GM19467 (cell line): ENCODE data around the gene SPDL1.
A peak's percentile ranks its signal among the peaks of the same experiment; 100 is the strongest.
"Not testable (repeated sequence)": the region's sequence is repeated elsewhere in the genome, so short reads cannot be mapped to it uniquely, and the experiment has no call there.

ENCODE experiments used
- ATAC-seq: cut with Tn5 transposase; IDR thresholded peaks from one replicate; pipeline ENCODE4 v1.9.1; 2021; ENCODE audit warnings: mild to moderate bottlenecking, moderate library complexity; ENCODE audit not compliant: unreplicated experiment

SPDL1 gene

DNA sequence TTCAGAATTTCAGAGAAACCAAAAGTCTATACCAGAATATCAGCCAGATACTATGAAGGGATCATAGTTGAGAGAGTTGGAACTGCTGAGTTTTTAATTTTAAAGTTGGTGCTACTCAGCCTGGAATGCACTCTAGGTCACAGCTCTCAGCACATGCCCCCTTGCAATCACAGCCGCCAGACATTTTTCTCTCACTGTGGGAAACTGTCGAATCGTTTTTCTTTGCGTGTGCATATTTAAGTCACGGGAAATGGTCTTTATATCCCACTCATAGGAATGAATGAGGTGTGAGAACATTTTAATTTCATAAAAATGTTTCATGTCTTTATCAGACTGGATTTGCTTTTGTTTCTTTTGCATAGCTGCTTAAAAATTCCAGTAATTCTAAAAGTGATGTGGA, 12.2 kb upstream of the SPDL1 start:
- no peak for ATAC-seq

DNA sequence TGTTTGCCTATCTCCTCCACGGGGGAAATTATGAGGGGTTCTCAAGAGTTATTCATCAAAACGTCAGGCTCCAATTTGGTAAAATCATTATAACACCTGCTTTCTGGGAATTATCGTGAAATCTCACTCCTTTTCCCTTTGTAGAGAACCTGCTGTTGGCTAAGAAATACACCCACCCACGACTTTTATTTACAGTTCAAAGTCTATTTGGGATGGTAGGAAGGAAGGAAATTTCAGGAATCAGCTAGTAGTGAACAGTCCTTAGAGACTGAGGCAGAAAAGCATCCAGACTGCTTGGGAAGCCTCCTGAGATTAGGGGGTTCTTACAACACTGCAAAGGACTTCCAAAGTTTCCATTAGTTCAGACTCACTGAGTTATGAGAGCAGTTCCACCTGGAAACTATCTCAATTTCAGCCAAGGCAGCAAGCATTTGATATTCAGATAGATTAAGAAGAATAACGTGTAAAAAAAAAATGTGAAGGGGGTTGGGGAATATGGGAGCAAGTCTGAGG, 9.4 kb upstream of the SPDL1 start:
- ATAC-seq = no peak

DNA sequence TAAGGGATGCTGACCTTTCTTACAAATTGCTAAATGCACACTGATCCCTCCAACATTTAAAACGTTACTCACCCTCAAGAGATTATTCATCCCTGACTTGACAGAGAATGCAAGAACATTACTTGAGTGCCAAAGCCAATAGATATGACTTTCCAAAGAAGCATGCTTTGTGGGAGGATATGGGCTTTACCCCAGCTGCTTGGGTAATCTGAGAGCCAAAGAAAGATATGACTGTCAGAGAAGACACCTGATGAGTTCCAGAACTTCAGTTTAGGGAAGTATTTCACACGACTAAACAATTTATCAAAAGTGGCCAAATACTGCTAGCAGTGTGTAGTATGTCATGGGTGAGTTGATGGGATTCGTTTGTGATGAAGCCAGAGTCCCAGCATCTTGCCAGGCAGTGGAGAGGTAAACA, 7.4 kb upstream of the SPDL1 start:
- ATAC-seq = no peak

GRCh38 chr5:169577951-169578350, 5.6 kb upstream of the SPDL1 start:
- ATAC-seq = no peak

- ATAC-seq = no peak
Measured at GRCh38 chr5:169580964-169581363, 2.6 kb upstream of the SPDL1 start.

DNA sequence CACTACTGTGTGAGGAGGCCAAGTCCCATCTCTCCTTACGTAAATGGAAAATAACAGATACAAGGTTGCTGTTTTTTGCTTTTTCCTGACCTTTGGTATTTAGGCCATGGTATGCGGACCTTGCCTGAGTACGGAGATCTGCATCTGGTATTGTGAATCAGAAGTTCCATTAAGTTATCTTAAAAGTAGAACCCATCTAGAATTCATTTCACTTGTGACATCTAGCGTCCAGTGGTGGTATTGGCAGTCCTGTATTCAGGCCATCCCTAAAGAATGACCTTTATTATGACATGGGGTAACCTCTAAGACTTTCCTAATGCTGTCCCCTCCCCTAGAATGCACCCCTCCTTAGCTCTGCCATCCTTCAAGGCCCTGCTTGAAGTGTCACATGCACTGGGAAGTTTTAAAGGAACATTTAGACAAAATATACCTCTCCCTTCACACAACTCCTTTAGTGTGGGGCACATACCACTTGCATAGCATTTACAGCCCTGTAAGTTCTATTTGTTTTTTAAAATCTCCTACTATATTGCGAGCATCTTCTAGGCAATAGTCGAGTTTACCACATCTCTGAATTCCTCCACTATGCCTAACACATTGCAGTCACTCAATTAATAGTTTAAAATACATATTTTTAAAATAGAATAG, 1.9 kb upstream of the SPDL1 start:
- peak; percentile 33 for ATAC-seq

- peak; percentile 38 for ATAC-seq
Measured at GRCh38 chr5:169583101-169583423, 511 bp upstream of the SPDL1 start.

GRCh38 chr5:169584998-169585451, 1.5 kb downstream of the SPDL1 start:
- no peak for ATAC-seq

DNA sequence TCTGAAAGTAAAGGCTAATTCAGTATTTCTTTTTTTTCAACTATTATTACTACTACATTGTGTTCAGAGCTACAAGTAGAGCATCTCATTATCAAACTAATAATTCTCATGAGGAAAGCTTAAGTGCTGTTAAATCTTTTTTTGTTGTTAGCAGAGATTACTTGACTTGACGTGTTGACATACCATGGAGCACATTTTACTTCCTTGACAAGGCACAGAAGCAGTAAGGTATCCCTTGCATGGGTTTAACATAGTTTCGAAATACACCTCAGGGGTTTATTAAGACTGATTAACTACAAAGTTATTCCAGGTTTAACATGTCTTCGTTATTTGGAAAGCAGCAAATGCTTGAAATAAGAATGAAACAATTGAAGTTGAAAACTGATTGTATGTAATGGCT, 7.0 kb downstream of the SPDL1 start:
- ATAC-seq = no peak

GRCh38 chr5:169591636-169592035, 8.1 kb downstream of the SPDL1 start:
- ATAC-seq = no peak

- no peak for ATAC-seq
Measured at GRCh38 chr5:169592937-169593650, 9.5 kb downstream of the SPDL1 start.

GRCh38 chr5:169595172-169595820, 11.7 kb downstream of the SPDL1 start:
- no peak for ATAC-seq

DNA sequence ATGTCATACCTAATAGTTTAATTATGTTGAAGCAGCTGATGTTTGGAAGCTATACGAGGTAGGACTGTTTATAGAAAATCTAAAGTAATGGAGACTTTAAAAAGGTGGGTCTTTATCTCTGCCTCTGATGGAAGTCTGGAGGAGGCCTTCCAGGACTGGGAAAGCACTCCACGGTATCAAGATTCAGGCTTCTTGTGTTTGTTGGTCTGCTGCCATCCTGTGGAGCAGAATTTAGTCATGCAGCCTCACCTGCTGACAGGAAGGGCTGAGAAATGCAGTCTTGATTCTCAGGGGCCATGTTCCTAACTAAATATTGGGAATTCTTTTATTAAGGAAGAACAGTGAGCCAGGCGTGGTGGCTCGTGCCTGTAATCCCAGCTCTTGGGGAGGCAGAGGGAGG, 15.9 kb downstream of the SPDL1 start:
- ATAC-seq = no peak

DNA sequence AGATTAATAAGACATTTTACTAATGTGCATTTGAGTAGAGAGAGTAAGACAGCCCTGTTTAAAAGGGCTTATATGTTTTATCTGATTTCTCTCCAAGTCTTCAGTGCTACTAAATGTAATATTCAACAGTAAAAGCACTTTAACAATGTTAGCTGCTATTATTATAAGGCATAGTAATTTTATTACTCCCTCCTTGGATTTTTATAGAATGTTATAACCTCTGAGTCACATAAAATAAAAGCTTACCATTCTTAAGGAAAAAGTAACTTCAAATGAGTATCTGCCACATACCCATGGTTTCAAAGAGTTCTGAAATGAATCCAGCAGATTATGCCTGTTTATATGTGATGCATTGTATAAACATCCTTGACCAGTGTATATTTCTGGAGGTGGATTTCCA, 19.0 kb downstream of the SPDL1 start:
- no peak for ATAC-seq

DNA sequence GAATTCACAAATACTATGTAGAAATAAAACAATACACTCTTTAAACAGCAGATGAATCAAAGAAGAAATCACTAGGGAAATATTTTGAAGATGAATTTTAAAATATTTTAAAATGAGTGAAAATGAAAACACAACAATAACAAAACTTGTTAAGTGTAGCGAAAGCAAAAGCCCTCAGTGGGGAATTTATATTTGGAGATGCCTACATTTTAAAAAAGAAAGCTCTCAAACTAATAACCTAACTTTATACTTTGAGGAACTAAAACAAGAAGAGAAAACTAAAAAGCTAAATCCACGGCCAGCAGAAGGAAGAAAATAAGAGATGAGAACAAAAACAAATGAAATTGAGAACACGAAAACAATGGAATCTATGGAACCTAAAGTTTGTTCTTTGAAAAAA, 22.7 kb downstream of the SPDL1 start:
- ATAC-seq = no peak

DNA sequence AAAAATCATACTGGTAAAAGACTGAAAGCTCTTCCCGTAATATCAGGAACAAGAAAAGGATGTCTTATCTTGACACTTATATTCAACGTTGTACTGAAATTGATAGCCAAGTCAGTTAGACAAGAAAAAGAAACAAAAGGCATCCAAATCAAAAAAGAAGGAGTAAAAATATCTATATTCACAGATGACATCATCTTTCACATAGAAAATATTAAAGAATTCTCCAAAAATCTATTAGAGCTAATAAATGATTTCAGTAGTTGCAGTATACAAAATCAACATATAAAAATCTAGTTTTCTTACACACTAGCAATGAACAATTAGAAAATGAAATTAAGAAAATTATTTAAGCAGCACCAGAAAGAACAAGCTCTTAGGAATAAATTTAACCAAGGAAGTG, 24.3 kb downstream of the SPDL1 start:
- ATAC-seq = no peak

- no peak for ATAC-seq
Measured at GRCh38 chr5:169609716-169610115, 26.1 kb downstream of the SPDL1 start.

DNA sequence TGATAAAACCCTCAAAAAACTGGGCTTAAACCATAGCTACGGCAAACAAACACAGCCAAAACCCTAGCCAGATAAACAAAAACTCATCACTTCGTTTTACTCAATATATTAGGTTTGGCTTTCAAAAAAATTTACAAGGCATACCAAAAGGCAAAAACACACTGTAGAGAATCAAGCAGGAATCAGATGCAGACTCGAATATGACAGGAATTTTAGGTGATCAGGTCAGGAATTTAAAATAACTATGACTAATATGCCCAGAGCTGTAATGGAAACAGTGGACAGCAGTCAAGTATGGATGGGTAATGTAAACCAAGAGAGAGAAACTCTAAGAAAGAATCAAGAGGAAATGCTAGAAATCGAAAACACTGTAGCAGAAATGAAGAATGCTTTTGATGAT, 27.0 kb downstream of the SPDL1 start:
- ATAC-seq = no peak

- ATAC-seq = no peak
Measured at GRCh38 chr5:169615561-169615960, 32.0 kb downstream of the SPDL1 start.

- not testable (repeated sequence) for ATAC-seq
Measured at GRCh38 chr5:169624307-169624706, 40.7 kb downstream of the SPDL1 start.

GRCh38 chr5:169626779-169627178, 43.2 kb downstream of the SPDL1 start:
- ATAC-seq = no peak

GRCh38 chr5:169627551-169627950, 44.0 kb downstream of the SPDL1 start:
- no peak for ATAC-seq
